Glutamatergic neuron (in vitro differentiated cells): ENCODE data around the gene ZNF691. TPM values are rescaled to one million over a fixed set of nuclear protein-coding genes. Genes with fewer than 3 reads are reported as not detected.

Experiments
- DNase-seq: peaks from one replicate; pipeline ENCODE4 v3.0.0; 2022
- H3K27ac Mint-ChIP-seq: one replicate; pipeline ENCODE4 v1.8.0; 2020; ENCODE audit warnings: mild to moderate bottlenecking, mixed read lengths, inconsistent platforms; ENCODE audit not compliant: unreplicated experiment
- H3K27me3 Mint-ChIP-seq: one replicate; pipeline ENCODE4 v1.8.0; 2020; ENCODE audit warnings: mild to moderate bottlenecking, moderate library complexity, mixed read lengths, inconsistent platforms; ENCODE audit not compliant: unreplicated experiment
- H3K36me3 Mint-ChIP-seq: one replicate; pipeline ENCODE4 v1.8.0; 2020; ENCODE audit warnings: mild to moderate bottlenecking, mixed read lengths, inconsistent platforms; ENCODE audit not compliant: unreplicated experiment
- H3K4me1 Mint-ChIP-seq: one replicate; pipeline ENCODE4 v1.8.0; 2020; ENCODE audit warnings: mild to moderate bottlenecking, low read depth, mixed read lengths, inconsistent platforms; ENCODE audit not compliant: unreplicated experiment
- H3K4me3 Mint-ChIP-seq: one replicate; pipeline ENCODE4 v1.8.0; 2020; ENCODE audit warnings: mild to moderate bottlenecking, mixed read lengths, inconsistent platforms; ENCODE audit not compliant: unreplicated experiment
- H3K9me3 Mint-ChIP-seq: one replicate; pipeline ENCODE4 v1.8.0; 2020; ENCODE audit warnings: mild to moderate bottlenecking, moderate library complexity, mixed read lengths, inconsistent platforms; ENCODE audit not compliant: unreplicated experiment
- total RNA-seq: library from RNA; stranded (reverse); fragmentation: NEBNext Ultra II Directional; extraction: Animal tissue kit (Norgen Biotek cat#: 25700); gene quantifications from one replicate; pipeline ENCODE4 v1.2.1, GENCODE V29; 2021; ENCODE audit not compliant: unreplicated experiment
- TF ChIP-seq, protein P1 (sequence below): fragments of 200-600 bp; sonication (generic); IDR thresholded peaks from one replicate; pipeline ENCODE4 v1.5.0; 2021; ENCODE audit not compliant: partially characterized antibody, unreplicated experiment

The ZNF691 gene
- total RNA-seq, 1 donor from 2014 or later = 9.5 TPM

DNA sequence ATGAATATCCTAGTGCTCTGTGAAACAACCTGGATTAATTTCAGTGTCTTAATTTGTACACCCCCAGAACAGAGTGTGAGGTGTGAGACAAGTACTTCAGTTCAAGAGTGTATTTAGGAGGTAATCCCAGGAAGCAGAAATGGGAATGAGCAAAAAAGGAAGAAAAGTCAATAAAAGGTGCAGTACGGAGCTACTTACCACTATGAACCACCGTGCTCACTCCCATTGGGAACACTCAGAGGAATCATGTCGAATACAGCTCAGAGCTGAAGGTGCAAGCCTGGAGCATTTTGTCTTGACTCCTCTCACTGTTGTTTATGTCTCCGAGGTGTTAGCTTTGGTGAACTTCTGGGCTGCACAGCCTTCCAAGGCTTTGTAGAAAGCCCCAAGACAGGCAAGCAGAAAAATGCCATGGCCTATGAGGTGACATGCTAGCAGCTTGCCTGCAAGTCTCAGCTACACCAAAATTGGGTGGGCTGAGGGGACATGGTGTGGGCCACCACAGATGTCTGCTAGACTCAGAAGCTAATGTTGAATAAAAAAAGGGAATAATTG, 21.9 kb upstream of the ZNF691 start:
- no peak for DNase-seq
- no peak overlapping the region for H3K4me3 Mint-ChIP-seq
- TF ChIP-seq, protein P1, sequence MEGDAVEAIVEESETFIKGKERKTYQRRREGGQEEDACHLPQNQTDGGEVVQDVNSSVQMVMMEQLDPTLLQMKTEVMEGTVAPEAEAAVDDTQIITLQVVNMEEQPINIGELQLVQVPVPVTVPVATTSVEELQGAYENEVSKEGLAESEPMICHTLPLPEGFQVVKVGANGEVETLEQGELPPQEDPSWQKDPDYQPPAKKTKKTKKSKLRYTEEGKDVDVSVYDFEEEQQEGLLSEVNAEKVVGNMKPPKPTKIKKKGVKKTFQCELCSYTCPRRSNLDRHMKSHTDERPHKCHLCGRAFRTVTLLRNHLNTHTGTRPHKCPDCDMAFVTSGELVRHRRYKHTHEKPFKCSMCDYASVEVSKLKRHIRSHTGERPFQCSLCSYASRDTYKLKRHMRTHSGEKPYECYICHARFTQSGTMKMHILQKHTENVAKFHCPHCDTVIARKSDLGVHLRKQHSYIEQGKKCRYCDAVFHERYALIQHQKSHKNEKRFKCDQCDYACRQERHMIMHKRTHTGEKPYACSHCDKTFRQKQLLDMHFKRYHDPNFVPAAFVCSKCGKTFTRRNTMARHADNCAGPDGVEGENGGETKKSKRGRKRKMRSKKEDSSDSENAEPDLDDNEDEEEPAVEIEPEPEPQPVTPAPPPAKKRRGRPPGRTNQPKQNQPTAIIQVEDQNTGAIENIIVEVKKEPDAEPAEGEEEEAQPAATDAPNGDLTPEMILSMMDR = no peak
- no peak overlapping the region for H3K27ac Mint-ChIP-seq
- H3K36me3 Mint-ChIP-seq = no peaks in the 10 kb centered on the region
- no peaks in the 10 kb centered on the region for H3K27me3 Mint-ChIP-seq
- H3K9me3 Mint-ChIP-seq = no peaks in the 10 kb centered on the region
- peaks cover 3% of the 10 kb centered on the region for H3K4me1 Mint-ChIP-seq

DNA sequence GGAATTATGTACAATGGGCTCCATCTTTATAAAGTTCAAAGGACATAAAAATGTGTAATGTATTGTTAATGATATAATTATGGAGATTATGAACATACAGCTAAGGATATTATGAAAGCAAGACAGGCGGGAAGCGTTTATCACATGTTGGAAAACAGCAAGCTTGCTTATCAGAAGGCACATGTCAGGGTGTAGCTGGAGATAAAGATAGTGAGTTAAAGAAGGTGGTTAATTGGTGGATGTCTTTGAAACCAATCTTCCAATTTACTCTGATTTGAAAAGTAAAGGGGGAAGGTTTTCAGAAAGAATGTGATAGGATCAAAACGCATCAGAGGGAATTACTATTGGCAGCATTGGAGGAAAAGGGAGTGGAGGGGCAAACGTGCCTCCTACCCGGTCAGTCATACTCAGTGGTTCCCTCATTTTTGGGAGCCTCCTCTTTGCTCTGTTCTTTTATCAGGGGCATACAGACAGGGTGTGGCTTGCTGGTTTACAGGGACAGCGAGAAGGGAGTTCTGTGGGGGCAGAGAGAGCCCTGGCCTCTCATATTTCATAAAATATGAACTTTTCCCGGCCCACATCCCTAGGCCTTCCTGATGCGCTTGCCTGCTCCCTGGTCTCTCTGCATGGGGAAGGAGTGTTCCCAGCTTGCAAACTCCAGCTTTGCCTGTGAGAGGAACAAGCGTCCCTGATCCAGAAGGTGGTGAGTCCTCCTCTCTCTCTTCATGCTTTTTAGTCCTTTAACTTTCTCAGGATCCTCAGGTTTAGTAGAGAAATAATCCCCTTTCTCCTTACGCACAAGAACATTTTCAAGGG, 21.2 kb upstream of the ZNF691 start:
- Mint-ChIP-seq H3K4me1 (peaks cover 3% of the 10 kb centered on the region), H3K27ac (no peak overlapping the region), H3K27me3 (no peaks in the 10 kb centered on the region), H3K4me3 (no peak overlapping the region), H3K9me3 (no peaks in the 10 kb centered on the region), H3K36me3 (no peaks in the 10 kb centered on the region)
- DNase-seq = no peak
- TF ChIP-seq, protein P1 = no peak

GRCh38 chr1:42830631-42831030, 15.8 kb upstream of the ZNF691 start:
- DNase-seq = no peak

DNA sequence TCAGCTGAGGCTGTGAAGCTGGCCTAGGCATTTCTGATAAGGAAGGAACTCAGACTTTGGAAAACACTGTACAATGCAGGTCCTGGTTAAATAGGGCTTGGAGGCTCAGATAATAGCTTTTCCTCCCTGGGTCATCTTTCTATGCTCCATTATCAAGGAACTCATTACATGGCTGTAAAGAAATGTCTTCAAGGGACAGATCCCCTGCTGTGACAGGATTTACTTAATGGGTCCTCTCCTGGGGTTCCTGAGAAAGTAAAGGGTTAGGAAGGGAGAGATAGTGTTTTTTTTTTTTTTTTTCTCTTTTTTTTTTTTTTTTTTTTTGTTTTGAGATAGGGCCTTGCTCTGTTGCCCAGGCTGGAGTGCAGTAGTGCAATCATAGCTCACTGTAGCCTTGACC, 15.1 kb upstream of the ZNF691 start:
- no peak overlapping the region for H3K4me3 Mint-ChIP-seq
- no peaks in the 10 kb centered on the region for H3K9me3 Mint-ChIP-seq
- DNase-seq = no peak
- TF ChIP-seq, protein P1 = no peak
- H3K27ac Mint-ChIP-seq = no peak overlapping the region
- H3K36me3 Mint-ChIP-seq = no peaks in the 10 kb centered on the region
- H3K27me3 Mint-ChIP-seq = no peaks in the 10 kb centered on the region
- peaks cover 1% of the 10 kb centered on the region for H3K4me1 Mint-ChIP-seq

More at GRCh38 chr1:42830631-42831030, 15.8 kb upstream of the ZNF691 start:
- H3K27ac Mint-ChIP-seq = no peak overlapping the region
- TF ChIP-seq, protein P1 = no peak
- no peaks in the 10 kb centered on the region for H3K9me3 Mint-ChIP-seq
- H3K4me1 Mint-ChIP-seq = peaks cover 1% of the 10 kb centered on the region
- no peak overlapping the region for H3K4me3 Mint-ChIP-seq
- no peaks in the 10 kb centered on the region for H3K36me3 Mint-ChIP-seq
- H3K27me3 Mint-ChIP-seq = no peaks in the 10 kb centered on the region

GRCh38 chr1:42832641-42833240, 13.7 kb upstream of the ZNF691 start:
- H3K4me3 Mint-ChIP-seq = no peak overlapping the region
- DNase-seq = no peak
- H3K9me3 Mint-ChIP-seq = no peaks in the 10 kb centered on the region
- TF ChIP-seq, protein P1 = no peak
- H3K27me3 Mint-ChIP-seq = no peaks in the 10 kb centered on the region
- no peaks in the 10 kb centered on the region for H3K36me3 Mint-ChIP-seq
- no peak overlapping the region for H3K27ac Mint-ChIP-seq
- H3K4me1 Mint-ChIP-seq = peaks cover 1% of the 10 kb centered on the region
